ENCODE results near the gene FMN1. TPM values are rescaled to one million over a fixed set of nuclear protein-coding genes. Genes with fewer than 3 reads are reported as not detected.

FMN1 gene
- total RNA-seq, 1 donor from 2014 or later = 4.3 TPM

- no peak for DNase-seq (ENCODE audit: low read depth)
- TF ChIP-seq, protein P1, sequence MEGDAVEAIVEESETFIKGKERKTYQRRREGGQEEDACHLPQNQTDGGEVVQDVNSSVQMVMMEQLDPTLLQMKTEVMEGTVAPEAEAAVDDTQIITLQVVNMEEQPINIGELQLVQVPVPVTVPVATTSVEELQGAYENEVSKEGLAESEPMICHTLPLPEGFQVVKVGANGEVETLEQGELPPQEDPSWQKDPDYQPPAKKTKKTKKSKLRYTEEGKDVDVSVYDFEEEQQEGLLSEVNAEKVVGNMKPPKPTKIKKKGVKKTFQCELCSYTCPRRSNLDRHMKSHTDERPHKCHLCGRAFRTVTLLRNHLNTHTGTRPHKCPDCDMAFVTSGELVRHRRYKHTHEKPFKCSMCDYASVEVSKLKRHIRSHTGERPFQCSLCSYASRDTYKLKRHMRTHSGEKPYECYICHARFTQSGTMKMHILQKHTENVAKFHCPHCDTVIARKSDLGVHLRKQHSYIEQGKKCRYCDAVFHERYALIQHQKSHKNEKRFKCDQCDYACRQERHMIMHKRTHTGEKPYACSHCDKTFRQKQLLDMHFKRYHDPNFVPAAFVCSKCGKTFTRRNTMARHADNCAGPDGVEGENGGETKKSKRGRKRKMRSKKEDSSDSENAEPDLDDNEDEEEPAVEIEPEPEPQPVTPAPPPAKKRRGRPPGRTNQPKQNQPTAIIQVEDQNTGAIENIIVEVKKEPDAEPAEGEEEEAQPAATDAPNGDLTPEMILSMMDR (conservative IDR thresholded peaks at IDR 0.05; ENCODE audit: low read depth, low read length) = no peak
- H3K4me3 ChIP-seq (ENCODE audit: low read depth, low read length) = no peak overlapping the region
Measured at GRCh38 chr15:32901192-32901591, 293.3 kb downstream of the FMN1 start.

DNA sequence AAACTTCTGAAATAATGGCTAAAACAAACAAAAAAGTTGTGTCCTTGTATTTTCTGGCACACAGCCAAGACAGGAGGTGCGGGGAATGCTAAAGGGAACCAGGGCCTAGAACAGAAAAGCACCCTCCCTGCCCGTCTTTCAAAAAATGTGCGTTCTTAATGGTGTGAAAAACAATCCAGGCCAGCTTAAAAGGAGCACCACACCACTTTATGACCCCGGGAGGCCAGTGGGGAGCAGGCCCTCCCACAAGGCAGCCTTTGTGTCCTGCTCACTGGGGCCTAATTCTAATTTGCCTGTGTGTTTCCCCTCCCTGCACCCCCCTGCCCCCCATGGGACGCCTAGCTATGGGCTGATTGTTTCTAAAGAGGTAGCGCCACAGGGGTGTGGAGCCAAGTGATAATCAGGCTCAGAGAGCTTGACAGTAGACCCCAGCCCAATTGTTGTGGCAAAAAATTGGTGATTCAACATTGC, 295.4 kb downstream of the FMN1 start:
- no peak for DNase-seq (ENCODE audit: low read depth)
- no peak overlapping the region for H3K4me3 ChIP-seq (ENCODE audit: low read depth, low read length)
- TF ChIP-seq, protein P1 (conservative IDR thresholded peaks at IDR 0.05; ENCODE audit: low read depth, low read length) = no peak

- no peak for DNase-seq (ENCODE audit: low read depth)
- no peak overlapping the region for H3K4me3 ChIP-seq (ENCODE audit: low read depth, low read length)
- TF ChIP-seq, protein P1 (conservative IDR thresholded peaks at IDR 0.05; ENCODE audit: low read depth, low read length) = no peak
Measured at GRCh38 chr15:32898414-32898813, 296.1 kb downstream of the FMN1 start.

GRCh38 chr15:32893421-32893820, 301.1 kb downstream of the FMN1 start:
- TF ChIP-seq, protein P1 (conservative IDR thresholded peaks at IDR 0.05; ENCODE audit: low read depth, low read length) = no peak
- H3K4me3 ChIP-seq (ENCODE audit: low read depth, low read length) = no peak overlapping the region
- no peak for DNase-seq (ENCODE audit: low read depth)

- TF ChIP-seq, protein P1 (conservative IDR thresholded peaks at IDR 0.05; ENCODE audit: low read depth, low read length) = no peak
- no peak for DNase-seq (ENCODE audit: low read depth)
- H3K4me3 ChIP-seq (ENCODE audit: low read depth, low read length) = no peak overlapping the region
Measured at GRCh38 chr15:32889214-32889613, 305.3 kb downstream of the FMN1 start.

DNA sequence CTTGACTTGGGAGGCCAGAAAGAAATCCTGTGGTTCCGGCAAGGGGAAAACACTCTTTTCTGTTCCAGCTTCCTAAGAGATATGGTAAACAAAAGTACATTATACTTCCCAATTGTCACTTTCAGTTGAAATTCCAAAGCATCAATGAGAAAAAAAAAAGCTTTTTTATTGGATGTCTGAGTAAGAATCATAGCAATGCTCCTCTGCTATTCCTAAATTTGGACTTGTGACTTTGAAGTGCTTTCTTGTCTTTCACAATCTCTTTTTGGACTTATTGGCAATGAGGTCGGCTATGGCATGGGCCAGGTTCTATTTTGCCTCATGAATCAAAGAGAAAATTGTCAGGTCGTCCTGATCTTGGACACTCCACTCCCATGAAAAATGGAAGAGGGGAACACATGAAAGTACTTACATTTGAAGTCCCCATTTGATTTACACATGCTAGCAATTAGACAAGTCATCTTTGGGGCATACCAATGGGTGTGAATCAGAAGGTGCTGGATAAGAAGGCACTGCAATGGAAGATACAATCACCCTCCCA, 306.2 kb downstream of the FMN1 start:
- no peak overlapping the region for H3K4me3 ChIP-seq (ENCODE audit: low read depth, low read length)
- TF ChIP-seq, protein P1 (conservative IDR thresholded peaks at IDR 0.05; ENCODE audit: low read depth, low read length) = no peak
- DNase-seq (ENCODE audit: low read depth) = no peak

- TF ChIP-seq, protein P1 (conservative IDR thresholded peaks at IDR 0.05; ENCODE audit: low read depth, low read length) = no peak
Measured at GRCh38 chr15:32887090-32887489, 307.4 kb downstream of the FMN1 start.

More at GRCh38 chr15:32887090-32887489, 307.4 kb downstream of the FMN1 start:
- no peak overlapping the region for H3K4me3 ChIP-seq (ENCODE audit: low read depth, low read length)
- no peak for DNase-seq (ENCODE audit: low read depth)
